ENCODE results near the gene PAF1. TPM values are rescaled to one million over a fixed set of nuclear protein-coding genes. Genes with fewer than 3 reads are reported as not detected.

Gene PAF1
- total RNA-seq, 1 experiment from 2014 or later: 901 TPM

DNA sequence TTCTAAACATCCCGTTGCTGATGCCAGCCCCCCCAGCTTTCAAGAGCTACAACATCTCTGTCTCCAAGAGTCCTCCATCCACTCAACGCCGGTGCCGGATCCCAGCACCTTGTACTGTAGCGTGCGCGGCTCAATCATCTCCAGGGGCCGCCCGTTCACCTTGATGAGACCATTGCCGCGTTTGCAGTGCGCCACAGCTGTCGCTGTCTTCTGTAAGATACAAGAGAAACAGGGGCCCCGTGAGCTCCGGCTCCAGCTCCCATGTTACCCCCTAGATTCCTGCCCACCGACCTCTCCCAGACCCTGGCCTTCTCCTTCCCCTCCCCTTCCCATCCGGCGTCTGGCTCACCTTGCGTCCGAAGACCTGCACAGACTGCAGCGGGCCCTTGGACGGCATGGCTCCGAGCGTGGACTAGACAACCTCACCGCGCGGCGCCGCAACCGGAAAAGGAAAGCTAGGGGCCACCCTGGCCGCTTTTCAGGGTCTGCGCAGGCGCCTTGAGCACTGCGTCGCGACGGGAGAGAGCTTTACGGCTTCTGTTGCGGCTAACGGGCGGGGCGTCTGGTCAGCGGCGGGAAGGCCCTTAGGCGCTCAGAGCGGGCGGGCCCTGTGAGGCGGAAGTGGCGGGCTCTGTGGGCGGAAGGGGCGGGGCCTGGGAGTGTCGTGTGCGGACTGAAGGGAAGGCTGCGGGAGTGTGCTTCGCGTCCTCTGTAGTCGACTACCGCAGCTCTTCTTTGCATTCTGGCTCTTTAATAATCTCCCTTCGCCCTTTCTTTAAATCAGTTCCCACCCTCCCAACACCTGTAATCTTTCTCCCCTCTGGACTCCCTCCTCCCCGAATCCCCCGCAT, 44.8 kb upstream of the PAF1 start, which contains the start of gene RPS16:
Gene RPS16 (minus strand): TSS at position 451 of the 851 bp plus-strand sequence. CDS start 54 bp downstream, at position 397.
- peak; percentile 100 for DNase-seq (ENCODE audit: low read depth, low spot score)
- ATAC-seq: peak; percentile 87
- TF ChIP-seq, protein P1, sequence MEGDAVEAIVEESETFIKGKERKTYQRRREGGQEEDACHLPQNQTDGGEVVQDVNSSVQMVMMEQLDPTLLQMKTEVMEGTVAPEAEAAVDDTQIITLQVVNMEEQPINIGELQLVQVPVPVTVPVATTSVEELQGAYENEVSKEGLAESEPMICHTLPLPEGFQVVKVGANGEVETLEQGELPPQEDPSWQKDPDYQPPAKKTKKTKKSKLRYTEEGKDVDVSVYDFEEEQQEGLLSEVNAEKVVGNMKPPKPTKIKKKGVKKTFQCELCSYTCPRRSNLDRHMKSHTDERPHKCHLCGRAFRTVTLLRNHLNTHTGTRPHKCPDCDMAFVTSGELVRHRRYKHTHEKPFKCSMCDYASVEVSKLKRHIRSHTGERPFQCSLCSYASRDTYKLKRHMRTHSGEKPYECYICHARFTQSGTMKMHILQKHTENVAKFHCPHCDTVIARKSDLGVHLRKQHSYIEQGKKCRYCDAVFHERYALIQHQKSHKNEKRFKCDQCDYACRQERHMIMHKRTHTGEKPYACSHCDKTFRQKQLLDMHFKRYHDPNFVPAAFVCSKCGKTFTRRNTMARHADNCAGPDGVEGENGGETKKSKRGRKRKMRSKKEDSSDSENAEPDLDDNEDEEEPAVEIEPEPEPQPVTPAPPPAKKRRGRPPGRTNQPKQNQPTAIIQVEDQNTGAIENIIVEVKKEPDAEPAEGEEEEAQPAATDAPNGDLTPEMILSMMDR (IDR thresholded peaks at IDR 0.05): no peak
- TF ChIP-seq, protein P2, sequence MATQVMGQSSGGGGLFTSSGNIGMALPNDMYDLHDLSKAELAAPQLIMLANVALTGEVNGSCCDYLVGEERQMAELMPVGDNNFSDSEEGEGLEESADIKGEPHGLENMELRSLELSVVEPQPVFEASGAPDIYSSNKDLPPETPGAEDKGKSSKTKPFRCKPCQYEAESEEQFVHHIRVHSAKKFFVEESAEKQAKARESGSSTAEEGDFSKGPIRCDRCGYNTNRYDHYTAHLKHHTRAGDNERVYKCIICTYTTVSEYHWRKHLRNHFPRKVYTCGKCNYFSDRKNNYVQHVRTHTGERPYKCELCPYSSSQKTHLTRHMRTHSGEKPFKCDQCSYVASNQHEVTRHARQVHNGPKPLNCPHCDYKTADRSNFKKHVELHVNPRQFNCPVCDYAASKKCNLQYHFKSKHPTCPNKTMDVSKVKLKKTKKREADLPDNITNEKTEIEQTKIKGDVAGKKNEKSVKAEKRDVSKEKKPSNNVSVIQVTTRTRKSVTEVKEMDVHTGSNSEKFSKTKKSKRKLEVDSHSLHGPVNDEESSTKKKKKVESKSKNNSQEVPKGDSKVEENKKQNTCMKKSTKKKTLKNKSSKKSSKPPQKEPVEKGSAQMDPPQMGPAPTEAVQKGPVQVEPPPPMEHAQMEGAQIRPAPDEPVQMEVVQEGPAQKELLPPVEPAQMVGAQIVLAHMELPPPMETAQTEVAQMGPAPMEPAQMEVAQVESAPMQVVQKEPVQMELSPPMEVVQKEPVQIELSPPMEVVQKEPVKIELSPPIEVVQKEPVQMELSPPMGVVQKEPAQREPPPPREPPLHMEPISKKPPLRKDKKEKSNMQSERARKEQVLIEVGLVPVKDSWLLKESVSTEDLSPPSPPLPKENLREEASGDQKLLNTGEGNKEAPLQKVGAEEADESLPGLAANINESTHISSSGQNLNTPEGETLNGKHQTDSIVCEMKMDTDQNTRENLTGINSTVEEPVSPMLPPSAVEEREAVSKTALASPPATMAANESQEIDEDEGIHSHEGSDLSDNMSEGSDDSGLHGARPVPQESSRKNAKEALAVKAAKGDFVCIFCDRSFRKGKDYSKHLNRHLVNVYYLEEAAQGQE (IDR thresholded peaks at IDR 0.05; ENCODE audit: insufficient read depth in 1 of 2, low read depth in 2 of 2, low read length in 1 of 2): no peak
- TF ChIP-seq TCF7L2 (IDR thresholded peaks at IDR 0.05; ENCODE audit: low read depth, low read length) (no peak), POLR2AphosphoS5 (IDR thresholded peaks at IDR 0.05; ENCODE audit: low read depth, low read length) (no peak), SIN3A (IDR thresholded peaks at IDR 0.05; ENCODE audit: borderline replicate concordance, insufficient read depth, low read depth, low read length) (no peak)
- in situ Hi-C loops (cut with HindIII; ENCODE audit: low pct_unique_long_range_greater_than_20kb, low sequenced_read_pairs): no loop called here
- Histone ChIP-seq H3K9me3 (ENCODE audit: control insufficient read depth, insufficient read depth, low read depth, low read length) (no peaks in the 10 kb centered on the region), H3K4me3 (ENCODE audit: low read depth in 2 of 2, low read length in 2 of 2) (peak within 1 kb of the TSS; percentile 29 to 58), H3K27ac (ENCODE audit: low read length) (peak within 1 kb of the TSS; percentile 84), H3K4me1 (ENCODE audit: control insufficient read depth, insufficient read depth, low read length) (peaks cover 77% of the 10 kb centered on the region), H3K36me3 (ENCODE audit: control insufficient read depth, insufficient read depth, low read length) (peaks cover 27% of the 10 kb centered on the region), H3K27me3 (ENCODE audit: control insufficient read depth, insufficient read depth, low read length) (no peaks in the 10 kb centered on the region)
- POLR2A ChIA-PET: interaction anchor here (0.5 to 5.9 kb wide), 129 partner anchors 9 to 1376 kb away, joined by 3 to 524 read pairs (median 5); partner anchors contain the start of genes DLL3, DYRK1B, EID2 and EID2B
- BruUV-seq (replicated peaks): no TSS peak
- intact Hi-C loops (cut with micrococcal nuclease; ENCODE audit: unreplicated experiment): no loop called here
- CTCF ChIA-PET: interaction anchor here (0.5 to 1.8 kb wide), 46 partner anchors 9 to 535 kb away, joined by 3 to 34 read pairs (median 6); partner anchors contain the start of genes DLL3, EID2, EID2B and FBL

DNA sequence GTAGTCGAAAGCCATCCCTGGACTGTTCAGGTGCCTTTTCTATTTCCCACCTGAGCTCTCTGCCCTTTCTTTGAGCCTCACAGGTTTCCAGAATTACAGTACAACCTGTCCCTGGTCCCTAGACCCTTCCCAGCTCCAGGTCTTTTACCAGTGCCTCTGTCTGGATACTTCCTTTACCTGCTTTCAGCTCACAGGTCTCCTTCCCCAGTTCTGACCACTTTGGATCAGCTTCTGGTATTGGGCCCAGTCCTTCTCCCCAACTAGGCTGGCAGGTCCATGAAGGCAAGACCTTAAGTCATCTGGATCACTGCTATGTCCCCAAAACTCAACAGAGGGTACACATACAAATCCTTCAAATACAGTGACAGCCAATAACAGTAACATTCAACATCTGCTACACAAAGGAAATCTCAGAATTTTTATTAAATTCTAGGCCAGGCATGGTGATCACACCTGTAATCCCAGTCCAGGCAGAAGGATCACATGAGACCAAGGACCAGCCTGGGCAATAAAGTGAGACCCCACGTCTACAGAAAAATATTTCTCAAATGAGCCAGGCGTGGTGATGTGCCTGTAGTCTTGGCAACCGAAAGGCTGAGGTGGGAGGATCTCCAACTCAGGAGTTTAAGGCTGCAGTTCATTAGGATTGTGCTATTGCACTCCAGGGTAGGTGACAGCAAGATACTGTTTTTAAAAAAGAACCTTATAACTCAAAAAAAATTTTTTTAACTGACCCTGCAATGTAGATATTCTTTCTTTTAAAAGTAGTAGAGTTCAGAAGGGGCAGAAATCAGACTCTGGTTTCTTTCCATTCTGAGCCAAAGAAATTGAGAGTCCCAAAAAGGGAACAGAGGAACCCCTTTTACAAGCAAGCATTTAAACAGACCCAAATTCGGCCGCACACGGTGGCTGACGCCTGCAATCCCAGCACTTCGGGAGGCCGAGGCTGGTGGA, 43.5 kb upstream of the PAF1 start:
- TF ChIP-seq SIN3A (IDR thresholded peaks at IDR 0.05; ENCODE audit: borderline replicate concordance, insufficient read depth, low read depth, low read length) (no peak), TCF7L2 (IDR thresholded peaks at IDR 0.05; ENCODE audit: low read depth, low read length) (no peak), POLR2AphosphoS5 (IDR thresholded peaks at IDR 0.05; ENCODE audit: low read depth, low read length) (no peak)
- TF ChIP-seq, protein P1 (IDR thresholded peaks at IDR 0.05): no peak
- TF ChIP-seq, protein P2 (IDR thresholded peaks at IDR 0.05; ENCODE audit: insufficient read depth in 1 of 2, low read depth in 2 of 2, low read length in 1 of 2): no peak
- no peak for DNase-seq (ENCODE audit: low read depth, low spot score)
- ChIA-PET CTCF (interaction anchor here (1.1 to 1.8 kb wide), 18 partner anchors 8 to 117 kb away, joined by 3 to 34 read pairs (median 10); partner anchors contain the start of genes EID2B, MED29, PAF1 and PLEKHG2), POLR2A (interaction anchor here (0.5 to 5.9 kb wide), 43 partner anchors 8 to 871 kb away, joined by 3 to 524 read pairs (median 22); partner anchors contain the start of genes DLL3, DYRK1B, EID2 and EID2B)
- in situ Hi-C loops (cut with HindIII; ENCODE audit: low pct_unique_long_range_greater_than_20kb, low sequenced_read_pairs) (no loop called here), intact Hi-C loops (cut with micrococcal nuclease; ENCODE audit: unreplicated experiment) (no loop called here)
- H3K4me3 ChIP-seq (ENCODE audit: low read depth in 2 of 2, low read length in 2 of 2): peak overlapping the region; percentile 29 to 58
- no TSS peak for BruUV-seq (replicated peaks)
- H3K27me3 ChIP-seq (ENCODE audit: control insufficient read depth, insufficient read depth, low read length): no peaks in the 10 kb centered on the region
- H3K36me3 ChIP-seq (ENCODE audit: control insufficient read depth, insufficient read depth, low read length): peaks cover 27% of the 10 kb centered on the region
- no peaks in the 10 kb centered on the region for H3K9me3 ChIP-seq (ENCODE audit: control insufficient read depth, insufficient read depth, low read depth, low read length)
- H3K27ac ChIP-seq (ENCODE audit: low read length): peak overlapping the region; percentile 84
- peaks cover 79% of the 10 kb centered on the region for H3K4me1 ChIP-seq (ENCODE audit: control insufficient read depth, insufficient read depth, low read length)
- ATAC-seq: no peak
